ENCODE results near the gene B4GALT1.

DNA sequence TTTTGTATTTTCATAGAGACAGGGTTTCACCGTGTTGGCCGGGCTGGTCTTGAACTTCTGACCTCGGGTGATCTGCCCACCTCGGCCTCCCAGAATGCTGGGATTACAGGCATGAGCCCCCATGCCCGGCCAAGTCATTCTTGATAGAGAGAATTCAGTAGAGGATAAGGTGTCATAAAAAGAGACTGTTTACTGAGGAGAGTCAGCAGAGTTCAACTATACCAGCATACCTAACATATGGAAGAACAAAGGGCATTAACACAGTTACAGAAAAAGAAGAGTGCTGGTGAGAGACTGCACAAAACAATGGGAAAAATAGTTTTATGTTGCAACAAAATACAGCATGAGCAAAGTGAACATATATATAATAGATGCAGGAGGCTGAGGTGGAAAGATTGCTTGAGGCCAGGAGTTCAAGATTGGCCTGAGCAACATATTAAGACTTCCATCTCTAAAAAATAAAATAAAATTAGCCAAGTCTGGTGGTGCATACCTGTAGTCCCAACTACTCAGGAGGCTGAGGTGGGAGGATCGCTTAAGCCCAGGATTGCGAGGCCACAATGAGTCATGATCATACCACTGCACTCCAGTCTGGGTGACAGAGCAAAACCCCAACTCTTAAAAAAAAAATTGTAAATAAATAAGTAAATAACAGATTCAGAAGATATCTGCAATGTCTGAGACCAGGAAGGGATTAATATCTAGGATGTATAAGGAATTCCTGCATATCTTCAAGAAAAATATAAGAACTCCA is 19.5 kb downstream of the B4GALT1 start:
- TF ChIP-seq, protein P1, sequence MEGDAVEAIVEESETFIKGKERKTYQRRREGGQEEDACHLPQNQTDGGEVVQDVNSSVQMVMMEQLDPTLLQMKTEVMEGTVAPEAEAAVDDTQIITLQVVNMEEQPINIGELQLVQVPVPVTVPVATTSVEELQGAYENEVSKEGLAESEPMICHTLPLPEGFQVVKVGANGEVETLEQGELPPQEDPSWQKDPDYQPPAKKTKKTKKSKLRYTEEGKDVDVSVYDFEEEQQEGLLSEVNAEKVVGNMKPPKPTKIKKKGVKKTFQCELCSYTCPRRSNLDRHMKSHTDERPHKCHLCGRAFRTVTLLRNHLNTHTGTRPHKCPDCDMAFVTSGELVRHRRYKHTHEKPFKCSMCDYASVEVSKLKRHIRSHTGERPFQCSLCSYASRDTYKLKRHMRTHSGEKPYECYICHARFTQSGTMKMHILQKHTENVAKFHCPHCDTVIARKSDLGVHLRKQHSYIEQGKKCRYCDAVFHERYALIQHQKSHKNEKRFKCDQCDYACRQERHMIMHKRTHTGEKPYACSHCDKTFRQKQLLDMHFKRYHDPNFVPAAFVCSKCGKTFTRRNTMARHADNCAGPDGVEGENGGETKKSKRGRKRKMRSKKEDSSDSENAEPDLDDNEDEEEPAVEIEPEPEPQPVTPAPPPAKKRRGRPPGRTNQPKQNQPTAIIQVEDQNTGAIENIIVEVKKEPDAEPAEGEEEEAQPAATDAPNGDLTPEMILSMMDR (IDR thresholded peaks at IDR 0.05), result no peak
- TF ChIP-seq POLR2AphosphoS5 (IDR thresholded peaks at IDR 0.05), result no peak
- no peak for TF ChIP-seq POLR2A (IDR thresholded peaks at IDR 0.05)
- no peak for TF ChIP-seq EP300 (IDR thresholded peaks at IDR 0.05)
